ENCODE results near the gene COX7B2.

The COX7B2 gene

GRCh38 chr4:46844325-46844917 lies 64.6 kb downstream of the COX7B2 start:
- no peak overlapping the region for H3K27ac Mint-ChIP-seq
- no peak for DNase-seq
- no peak overlapping the region for H3K4me3 Mint-ChIP-seq
- H3K4me1 Mint-ChIP-seq (ENCODE audit: low read depth): no peaks in the 10 kb centered on the region
- no peaks in the 10 kb centered on the region for H3K27me3 Mint-ChIP-seq
- no peaks in the 10 kb centered on the region for H3K9me3 Mint-ChIP-seq
- no peaks in the 10 kb centered on the region for H3K36me3 Mint-ChIP-seq (ENCODE audit: low read depth)

GRCh38 chr4:46839128-46839527 lies 69.9 kb downstream of the COX7B2 start:
- Mint-ChIP-seq H3K4me1 (ENCODE audit: low read depth) (peaks cover 4% of the 10 kb centered on the region), H3K36me3 (ENCODE audit: low read depth) (no peaks in the 10 kb centered on the region), H3K9me3 (no peaks in the 10 kb centered on the region), H3K27me3 (no peaks in the 10 kb centered on the region), H3K27ac (no peak overlapping the region), H3K4me3 (no peak overlapping the region)
- no peak for DNase-seq

- Mint-ChIP-seq H3K36me3 (ENCODE audit: low read depth) (no peaks in the 10 kb centered on the region), H3K4me3 (no peak overlapping the region), H3K4me1 (ENCODE audit: low read depth) (peaks cover 4% of the 10 kb centered on the region), H3K27me3 (no peaks in the 10 kb centered on the region), H3K9me3 (no peaks in the 10 kb centered on the region), H3K27ac (no peak overlapping the region)
- no peak for DNase-seq
These were observed 71.4 kb downstream of the COX7B2 start for GRCh38 chr4:46837639-46838038.

GRCh38 chr4:46836584-46836983 lies 72.5 kb downstream of the COX7B2 start:
- no peak overlapping the region for H3K27ac Mint-ChIP-seq
- no peaks in the 10 kb centered on the region for H3K36me3 Mint-ChIP-seq (ENCODE audit: low read depth)
- DNase-seq: no peak
- no peak overlapping the region for H3K4me3 Mint-ChIP-seq
- H3K9me3 Mint-ChIP-seq: no peaks in the 10 kb centered on the region
- peaks cover 4% of the 10 kb centered on the region for H3K4me1 Mint-ChIP-seq (ENCODE audit: low read depth)
- H3K27me3 Mint-ChIP-seq: no peaks in the 10 kb centered on the region

- Mint-ChIP-seq H3K9me3 (no peaks in the 10 kb centered on the region), H3K27ac (no peak overlapping the region), H3K36me3 (ENCODE audit: low read depth) (no peaks in the 10 kb centered on the region), H3K4me3 (no peak overlapping the region), H3K27me3 (no peaks in the 10 kb centered on the region), H3K4me1 (ENCODE audit: low read depth) (no peaks in the 10 kb centered on the region)
- no peak for DNase-seq
These were observed 78.0 kb downstream of the COX7B2 start for GRCh38 chr4:46830971-46831454.

- H3K27me3 Mint-ChIP-seq: no peaks in the 10 kb centered on the region
- no peak overlapping the region for H3K27ac Mint-ChIP-seq
- no peak for DNase-seq
- H3K9me3 Mint-ChIP-seq: peaks cover 5% of the 10 kb centered on the region
- no peak overlapping the region for H3K4me3 Mint-ChIP-seq
- no peaks in the 10 kb centered on the region for H3K36me3 Mint-ChIP-seq (ENCODE audit: low read depth)
- no peaks in the 10 kb centered on the region for H3K4me1 Mint-ChIP-seq (ENCODE audit: low read depth)
These were observed 88.9 kb downstream of the COX7B2 start for GRCh38 chr4:46820154-46820553.

GRCh38 chr4:46819095-46819494 lies 90.0 kb downstream of the COX7B2 start:
- H3K4me1 Mint-ChIP-seq (ENCODE audit: low read depth): no peaks in the 10 kb centered on the region
- H3K36me3 Mint-ChIP-seq (ENCODE audit: low read depth): no peaks in the 10 kb centered on the region
- no peaks in the 10 kb centered on the region for H3K9me3 Mint-ChIP-seq
- H3K4me3 Mint-ChIP-seq: no peak overlapping the region
- H3K27ac Mint-ChIP-seq: no peak overlapping the region
- DNase-seq: no peak
- no peaks in the 10 kb centered on the region for H3K27me3 Mint-ChIP-seq

- Mint-ChIP-seq H3K27ac (no peak overlapping the region), H3K36me3 (ENCODE audit: low read depth) (no peaks in the 10 kb centered on the region), H3K9me3 (no peaks in the 10 kb centered on the region), H3K27me3 (no peaks in the 10 kb centered on the region), H3K4me3 (no peak overlapping the region), H3K4me1 (ENCODE audit: low read depth) (no peaks in the 10 kb centered on the region)
- DNase-seq: no peak
These were observed 90.4 kb downstream of the COX7B2 start for GRCh38 chr4:46818604-46819003.

GRCh38 chr4:46817806-46818205 lies 91.2 kb downstream of the COX7B2 start:
- H3K4me1 Mint-ChIP-seq (ENCODE audit: low read depth): no peaks in the 10 kb centered on the region
- DNase-seq: no peak
- no peak overlapping the region for H3K4me3 Mint-ChIP-seq
- no peaks in the 10 kb centered on the region for H3K27me3 Mint-ChIP-seq
- H3K36me3 Mint-ChIP-seq (ENCODE audit: low read depth): no peaks in the 10 kb centered on the region
- no peaks in the 10 kb centered on the region for H3K9me3 Mint-ChIP-seq
- H3K27ac Mint-ChIP-seq: no peak overlapping the region

GRCh38 chr4:46804781-46805413 lies 104.1 kb downstream of the COX7B2 start:
- no peak for DNase-seq
- no peaks in the 10 kb centered on the region for H3K27me3 Mint-ChIP-seq
- H3K4me3 Mint-ChIP-seq: no peak overlapping the region
- H3K36me3 Mint-ChIP-seq (ENCODE audit: low read depth): no peaks in the 10 kb centered on the region
- no peaks in the 10 kb centered on the region for H3K4me1 Mint-ChIP-seq (ENCODE audit: low read depth)
- H3K9me3 Mint-ChIP-seq: no peaks in the 10 kb centered on the region
- H3K27ac Mint-ChIP-seq: no peak overlapping the region

- Mint-ChIP-seq H3K27me3 (no peaks in the 10 kb centered on the region), H3K4me1 (ENCODE audit: low read depth) (no peaks in the 10 kb centered on the region), H3K36me3 (ENCODE audit: low read depth) (no peaks in the 10 kb centered on the region), H3K9me3 (peaks cover 6% of the 10 kb centered on the region), H3K27ac (no peak overlapping the region), H3K4me3 (no peak overlapping the region)
- no peak for DNase-seq
These were observed 116.0 kb downstream of the COX7B2 start for GRCh38 chr4:46793036-46793435.

- no peaks in the 10 kb centered on the region for H3K4me1 Mint-ChIP-seq (ENCODE audit: low read depth)
- no peak overlapping the region for H3K27ac Mint-ChIP-seq
- no peak overlapping the region for H3K4me3 Mint-ChIP-seq
- H3K36me3 Mint-ChIP-seq (ENCODE audit: low read depth): no peaks in the 10 kb centered on the region
- H3K27me3 Mint-ChIP-seq: no peaks in the 10 kb centered on the region
- no peaks in the 10 kb centered on the region for H3K9me3 Mint-ChIP-seq
- DNase-seq: no peak
These were observed 127.5 kb downstream of the COX7B2 start for GRCh38 chr4:46781434-46782092.

- H3K36me3 Mint-ChIP-seq (ENCODE audit: low read depth): no peaks in the 10 kb centered on the region
- peaks cover 2% of the 10 kb centered on the region for H3K9me3 Mint-ChIP-seq
- no peak overlapping the region for H3K27ac Mint-ChIP-seq
- no peaks in the 10 kb centered on the region for H3K4me1 Mint-ChIP-seq (ENCODE audit: low read depth)
- no peak for DNase-seq
- no peak overlapping the region for H3K4me3 Mint-ChIP-seq
- no peaks in the 10 kb centered on the region for H3K27me3 Mint-ChIP-seq
These were observed 143.6 kb downstream of the COX7B2 start for GRCh38 chr4:46765465-46765864.

GRCh38 chr4:46730075-46730474 lies 179.0 kb downstream of the COX7B2 start:
- no peak overlapping the region for H3K4me3 Mint-ChIP-seq
- no peak overlapping the region for H3K27ac Mint-ChIP-seq
- peaks cover 8% of the 10 kb centered on the region for H3K27me3 Mint-ChIP-seq
- DNase-seq: no peak
- peaks cover 6% of the 10 kb centered on the region for H3K9me3 Mint-ChIP-seq
- no peaks in the 10 kb centered on the region for H3K4me1 Mint-ChIP-seq (ENCODE audit: low read depth)
- no peaks in the 10 kb centered on the region for H3K36me3 Mint-ChIP-seq (ENCODE audit: low read depth)

GRCh38 chr4:46720055-46720454 lies 189.0 kb downstream of the COX7B2 start:
- no peak for DNase-seq

More at GRCh38 chr4:46720055-46720454, 189.0 kb downstream of the COX7B2 start:
- no peak overlapping the region for H3K27ac Mint-ChIP-seq
- no peaks in the 10 kb centered on the region for H3K36me3 Mint-ChIP-seq (ENCODE audit: low read depth)
- H3K4me1 Mint-ChIP-seq (ENCODE audit: low read depth): no peaks in the 10 kb centered on the region
- H3K4me3 Mint-ChIP-seq: no peak overlapping the region
- H3K27me3 Mint-ChIP-seq: peaks cover 4% of the 10 kb centered on the region
- H3K9me3 Mint-ChIP-seq: peaks cover 6% of the 10 kb centered on the region

Measured in activated T-cell treated with anti-CD3 and anti-CD28 coated beads, Interleukin-2, amount 50 U/mL, for 24 hours (primary cell).